SW480 (cell line): ENCODE data around the gene DISP2.

Experiments used
- DNase-seq: peaks from one replicate; pipeline ENCODE4 v3.0.0-alpha.2; 2016; ENCODE audit warnings: low spot score

DISP2 gene, protein sequence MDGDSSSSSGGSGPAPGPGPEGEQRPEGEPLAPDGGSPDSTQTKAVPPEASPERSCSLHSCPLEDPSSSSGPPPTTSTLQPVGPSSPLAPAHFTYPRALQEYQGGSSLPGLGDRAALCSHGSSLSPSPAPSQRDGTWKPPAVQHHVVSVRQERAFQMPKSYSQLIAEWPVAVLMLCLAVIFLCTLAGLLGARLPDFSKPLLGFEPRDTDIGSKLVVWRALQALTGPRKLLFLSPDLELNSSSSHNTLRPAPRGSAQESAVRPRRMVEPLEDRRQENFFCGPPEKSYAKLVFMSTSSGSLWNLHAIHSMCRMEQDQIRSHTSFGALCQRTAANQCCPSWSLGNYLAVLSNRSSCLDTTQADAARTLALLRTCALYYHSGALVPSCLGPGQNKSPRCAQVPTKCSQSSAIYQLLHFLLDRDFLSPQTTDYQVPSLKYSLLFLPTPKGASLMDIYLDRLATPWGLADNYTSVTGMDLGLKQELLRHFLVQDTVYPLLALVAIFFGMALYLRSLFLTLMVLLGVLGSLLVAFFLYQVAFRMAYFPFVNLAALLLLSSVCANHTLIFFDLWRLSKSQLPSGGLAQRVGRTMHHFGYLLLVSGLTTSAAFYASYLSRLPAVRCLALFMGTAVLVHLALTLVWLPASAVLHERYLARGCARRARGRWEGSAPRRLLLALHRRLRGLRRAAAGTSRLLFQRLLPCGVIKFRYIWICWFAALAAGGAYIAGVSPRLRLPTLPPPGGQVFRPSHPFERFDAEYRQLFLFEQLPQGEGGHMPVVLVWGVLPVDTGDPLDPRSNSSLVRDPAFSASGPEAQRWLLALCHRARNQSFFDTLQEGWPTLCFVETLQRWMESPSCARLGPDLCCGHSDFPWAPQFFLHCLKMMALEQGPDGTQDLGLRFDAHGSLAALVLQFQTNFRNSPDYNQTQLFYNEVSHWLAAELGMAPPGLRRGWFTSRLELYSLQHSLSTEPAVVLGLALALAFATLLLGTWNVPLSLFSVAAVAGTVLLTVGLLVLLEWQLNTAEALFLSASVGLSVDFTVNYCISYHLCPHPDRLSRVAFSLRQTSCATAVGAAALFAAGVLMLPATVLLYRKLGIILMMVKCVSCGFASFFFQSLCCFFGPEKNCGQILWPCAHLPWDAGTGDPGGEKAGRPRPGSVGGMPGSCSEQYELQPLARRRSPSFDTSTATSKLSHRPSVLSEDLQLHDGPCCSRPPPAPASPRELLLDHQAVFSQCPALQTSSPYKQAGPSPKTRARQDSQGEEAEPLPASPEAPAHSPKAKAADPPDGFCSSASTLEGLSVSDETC (N-terminal part only)

DNA sequence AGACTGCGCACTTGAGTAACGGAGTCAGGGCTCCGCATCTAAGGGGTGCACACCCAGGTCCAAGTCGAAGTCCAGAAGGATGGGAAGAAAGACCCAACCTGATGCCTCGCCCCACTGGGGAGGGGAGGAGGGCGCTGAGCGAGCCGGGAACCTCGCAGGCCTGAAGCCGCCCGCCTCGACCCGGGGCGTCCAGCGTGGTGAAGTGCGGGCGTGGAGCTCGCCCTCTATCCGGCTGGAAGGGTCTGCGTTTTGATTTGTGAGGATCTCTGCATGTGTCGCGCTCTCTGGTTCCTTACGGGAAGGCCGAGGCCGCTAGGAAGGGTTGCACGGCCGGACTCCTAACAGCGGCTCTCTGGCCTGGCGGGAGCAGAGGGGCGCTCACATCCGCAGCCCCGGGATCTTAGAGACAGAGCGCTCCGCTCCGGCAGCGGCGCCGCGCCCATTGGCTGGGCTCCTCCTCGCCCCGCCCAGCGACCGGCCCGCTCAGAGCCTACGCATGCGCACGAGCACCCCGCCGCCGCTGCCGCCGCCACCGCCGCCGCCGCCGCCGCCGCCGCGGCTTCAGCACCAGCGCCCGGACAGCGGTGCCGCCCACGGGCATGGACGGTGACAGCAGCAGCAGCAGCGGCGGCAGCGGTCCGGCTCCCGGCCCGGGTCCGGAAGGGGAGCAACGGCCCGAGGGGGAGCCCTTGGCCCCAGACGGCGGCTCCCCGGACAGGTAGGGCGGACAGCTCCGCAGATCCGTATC, at the start of gene DISP2:
Gene DISP2, plus strand, starts transcription at position 497 of the 748 bp plus-strand sequence. Its CDS starts 103 bp downstream, at position 600.
- peak; percentile 70 for DNase-seq

DNA sequence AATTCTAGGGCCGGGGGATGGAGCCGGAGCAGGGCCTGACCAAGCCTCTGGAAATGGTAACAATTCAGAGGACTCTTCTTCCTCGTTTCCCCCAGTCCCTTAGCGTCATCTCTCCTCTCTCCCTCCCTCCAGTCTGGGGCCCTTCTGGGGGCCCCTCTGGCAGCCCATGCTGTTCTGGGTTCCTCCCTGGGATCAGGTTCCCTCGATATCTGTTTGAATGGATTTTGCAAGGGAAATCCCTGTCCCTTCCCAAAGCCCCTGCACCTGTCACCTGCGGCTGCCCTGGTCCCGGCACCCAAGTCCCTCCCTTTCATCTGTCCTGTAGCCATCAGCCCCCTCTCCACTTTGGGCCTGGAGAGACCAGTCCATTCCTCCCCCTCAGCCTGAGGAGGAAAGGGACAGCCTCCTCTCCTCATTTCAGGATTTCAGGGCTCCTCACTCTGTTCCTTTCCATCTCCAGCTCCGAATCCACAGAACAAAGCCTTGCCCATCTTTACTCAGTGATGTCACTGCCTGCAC, 48.6 kb upstream of the DISP2 start:
- DNase-seq, result no peak

DNA sequence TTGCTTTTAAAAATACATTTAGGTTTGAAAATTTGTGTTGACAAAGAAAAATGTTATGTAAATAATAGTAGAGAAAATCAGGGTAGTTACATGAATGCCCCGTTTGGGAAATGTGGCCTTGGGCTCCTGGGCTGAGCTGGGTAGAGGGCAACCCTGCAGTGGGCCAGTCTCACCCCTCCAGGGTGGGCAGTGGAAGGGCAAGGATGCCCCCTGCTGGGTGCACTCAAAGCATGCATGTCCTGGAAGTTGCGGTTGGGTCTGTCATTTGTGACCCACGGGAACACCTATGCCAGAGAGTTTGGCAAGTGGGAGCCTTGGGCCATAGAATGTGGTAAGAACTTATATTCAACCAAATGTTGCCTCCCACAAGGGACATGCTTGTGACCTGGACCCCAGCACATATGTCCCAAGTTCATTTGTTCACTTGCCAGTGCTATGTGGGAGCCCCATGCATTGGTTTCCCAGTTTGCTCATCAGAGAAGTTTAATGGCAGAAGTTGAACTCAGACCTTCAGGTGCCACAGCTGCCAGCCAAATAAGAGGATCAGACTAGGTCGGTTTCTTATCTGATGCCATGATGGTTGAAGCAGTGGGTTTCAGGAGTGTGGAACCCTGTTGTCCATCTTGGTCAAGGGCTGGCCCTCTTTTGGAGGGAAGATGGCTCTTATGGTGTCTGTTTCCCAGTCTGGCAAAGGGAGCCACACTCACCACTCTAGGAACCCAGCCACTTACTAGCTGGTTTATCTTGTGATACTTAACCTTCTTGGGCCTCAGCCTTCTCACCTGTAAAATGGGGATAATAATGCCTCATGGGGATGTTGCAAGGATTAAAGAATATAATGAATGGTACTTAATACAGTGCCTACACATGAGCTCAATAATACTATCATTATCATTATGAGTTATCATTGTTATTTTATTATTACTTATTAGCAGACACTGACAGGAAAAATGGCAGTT, 47.7 kb upstream of the DISP2 start:
- DNase-seq, result peak; percentile 29

DNA sequence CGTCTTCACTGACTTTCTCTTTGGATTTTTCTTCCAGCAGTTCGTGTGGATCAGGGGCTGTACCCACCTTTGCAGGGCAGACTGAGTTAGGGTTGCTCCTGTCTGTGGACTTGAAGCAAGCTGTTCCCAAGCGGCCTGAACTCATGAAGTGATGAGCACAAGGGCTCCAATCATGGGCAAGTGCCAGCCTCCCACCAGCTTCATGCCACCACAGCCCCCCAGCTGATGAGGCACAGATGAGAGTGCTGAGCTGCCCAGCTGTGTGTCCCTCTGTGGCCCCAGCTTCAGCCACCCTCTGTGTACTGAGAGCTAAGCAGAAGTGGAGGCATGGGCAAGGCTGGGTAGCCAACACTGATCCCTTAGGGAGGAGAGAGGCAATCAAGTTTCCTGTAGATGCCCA, 47.0 kb upstream of the DISP2 start:
- no peak for DNase-seq

DNA sequence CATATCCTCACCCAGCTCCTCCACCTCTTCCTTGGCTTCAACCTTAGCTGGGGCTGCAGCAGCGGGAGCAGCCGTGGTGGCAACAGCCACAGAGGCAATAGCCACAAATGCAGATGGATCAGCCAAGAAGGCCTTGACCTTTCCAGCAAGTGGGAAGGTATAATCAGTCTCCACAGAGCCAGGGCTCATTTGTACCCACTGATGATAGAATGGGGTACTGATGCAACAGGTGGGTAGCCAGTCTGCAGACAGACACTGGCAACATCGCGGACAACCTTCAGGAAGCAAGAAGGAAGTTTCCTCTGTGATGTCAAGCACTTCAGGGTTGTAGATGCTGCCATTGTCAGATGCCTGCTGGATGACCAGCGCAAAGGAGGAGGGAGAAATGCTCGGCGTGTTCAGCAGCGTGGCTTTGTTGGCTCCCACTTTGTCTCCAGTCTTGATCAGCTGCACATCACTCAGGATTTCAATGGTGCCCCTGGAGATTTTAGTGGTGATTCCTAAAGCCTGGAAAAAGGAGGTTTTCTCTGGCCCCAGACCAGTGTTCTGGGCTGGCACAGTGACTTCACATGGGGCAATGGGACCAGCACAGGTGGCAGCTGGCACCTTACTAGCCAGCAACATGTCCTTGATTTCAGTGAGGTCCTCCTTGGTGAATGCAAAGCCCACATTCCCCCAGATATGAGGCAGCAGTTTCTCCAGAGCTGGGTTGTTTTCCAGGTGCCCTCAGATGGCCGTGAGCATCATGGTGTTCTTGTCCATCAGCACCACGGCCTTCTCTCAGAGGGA, 45.5 kb upstream of the DISP2 start:
- DNase-seq, result no peak

DNA sequence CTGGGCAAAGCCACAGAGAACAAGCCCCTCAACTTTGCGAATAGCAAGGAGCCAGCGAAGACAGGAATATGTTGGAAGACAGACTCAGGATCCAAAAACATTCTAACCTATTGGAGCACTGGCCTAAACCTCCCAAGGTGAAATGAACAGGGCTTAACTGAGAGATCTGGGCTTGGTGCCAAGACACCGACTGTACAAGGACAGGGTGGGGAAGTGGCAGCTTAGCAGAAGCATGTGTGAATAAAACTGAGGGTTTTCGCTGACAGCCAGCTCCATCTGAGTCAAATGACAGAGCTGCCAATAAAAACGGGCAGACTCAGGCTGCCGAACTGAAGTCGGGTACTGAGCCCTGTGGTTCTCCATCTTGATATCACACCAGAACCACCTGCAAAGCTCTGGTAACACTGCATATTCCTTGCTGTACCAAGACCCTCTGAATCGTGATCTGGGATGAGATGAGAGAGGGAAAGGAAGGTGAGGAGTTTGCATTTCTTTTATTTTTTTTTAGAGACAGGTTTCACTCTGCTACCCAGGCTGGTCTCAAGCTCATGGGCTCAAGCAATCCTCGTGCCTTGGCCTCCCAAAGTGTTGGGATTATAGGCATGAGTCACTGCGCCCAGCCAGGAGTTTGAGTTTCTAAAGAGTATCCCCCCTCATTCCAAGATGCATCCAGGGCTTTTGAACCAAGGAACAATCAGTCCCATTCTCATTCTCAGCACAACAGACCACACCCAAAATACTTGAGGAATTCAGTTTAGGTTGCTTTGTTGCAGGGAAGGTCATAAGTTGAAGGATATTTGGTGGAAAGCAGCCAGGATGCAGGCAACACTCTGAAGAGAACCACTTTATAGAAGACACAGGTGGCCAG, 44.3 kb upstream of the DISP2 start:
- DNase-seq, result peak; percentile 39

DNA sequence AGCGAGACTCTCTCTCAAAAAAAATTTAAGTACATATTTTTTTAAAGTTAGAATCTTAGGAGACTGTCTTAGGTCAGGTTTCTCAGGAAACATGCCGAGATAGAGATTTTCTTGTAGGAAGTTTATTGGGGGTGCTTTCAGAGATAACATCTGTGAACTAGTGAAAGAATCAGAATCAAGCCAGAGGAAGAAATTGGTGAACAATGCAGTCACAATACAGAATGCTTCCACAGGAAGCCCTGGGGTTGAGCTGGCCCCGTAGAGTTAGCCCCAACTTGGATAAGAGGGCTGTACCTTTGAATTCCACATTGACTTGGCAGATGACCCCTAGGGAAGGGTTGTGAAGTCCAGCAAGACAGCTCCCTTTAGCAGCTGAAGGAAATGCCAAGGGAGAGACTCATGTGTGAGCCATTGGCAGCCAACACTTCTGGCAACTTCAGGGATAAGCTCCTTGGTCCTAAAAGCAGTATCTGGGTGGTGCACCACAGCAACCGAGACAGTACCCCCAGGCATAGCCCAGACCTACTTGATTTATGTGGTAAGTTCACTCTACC, 43.2 kb upstream of the DISP2 start:
- no peak for DNase-seq

DNA sequence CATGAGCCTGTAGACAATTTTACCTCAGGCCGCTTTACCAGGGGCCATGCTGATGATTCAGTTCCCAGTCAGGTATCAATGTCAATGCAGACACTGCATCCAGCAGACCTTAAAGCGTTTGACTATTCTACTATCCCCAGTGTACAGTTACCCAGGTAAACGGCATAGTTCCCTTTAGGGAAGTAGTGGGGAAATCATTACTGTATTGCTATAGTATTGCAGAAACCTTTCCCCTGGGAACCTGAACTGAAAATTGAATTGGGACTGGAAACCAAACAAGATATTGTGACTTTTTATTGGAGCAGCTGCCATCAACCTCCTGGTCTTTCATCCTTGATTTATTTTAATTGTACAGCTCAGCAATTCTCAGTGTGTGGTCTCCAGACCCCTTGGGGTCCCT, 41.1 kb upstream of the DISP2 start:
- no peak for DNase-seq

DNA sequence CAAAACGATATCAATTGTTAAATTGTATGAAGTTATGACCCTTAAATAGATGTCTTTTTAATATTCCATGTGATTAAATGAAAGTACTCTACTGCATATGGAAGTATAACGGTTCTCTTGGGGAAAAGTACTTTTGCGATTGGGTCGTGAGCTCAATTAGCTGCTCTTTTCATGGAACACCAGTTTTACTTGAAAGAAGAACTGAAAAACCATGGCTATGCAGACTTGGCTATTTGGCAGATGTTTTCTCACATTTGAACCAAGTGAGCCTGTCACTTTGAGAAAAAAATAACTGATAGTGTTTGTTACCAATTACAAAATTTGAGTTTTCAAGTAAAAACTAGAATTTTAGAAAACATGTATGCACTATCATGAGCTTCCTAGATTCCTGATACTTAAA, 40.4 kb upstream of the DISP2 start:
- no peak for DNase-seq

DNA sequence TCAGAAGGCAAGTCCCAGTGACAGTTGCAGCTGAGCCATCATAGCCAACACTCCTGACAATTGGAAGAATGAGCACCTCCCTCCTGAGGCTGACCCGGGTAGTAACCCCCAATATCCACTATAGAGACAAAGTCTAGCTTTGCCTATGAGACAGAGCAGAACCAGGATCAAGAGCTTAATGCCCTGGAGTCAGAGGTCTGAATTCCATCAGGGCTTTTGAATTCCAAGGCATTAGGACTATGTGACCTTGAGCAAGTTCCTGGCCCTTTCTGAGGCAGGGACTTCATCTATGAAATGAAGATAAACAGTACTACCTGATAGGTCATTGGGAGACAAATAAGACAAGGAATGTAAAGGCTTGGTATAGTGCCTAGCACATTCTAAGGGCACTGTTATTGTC, 37.6 kb upstream of the DISP2 start:
- no peak for DNase-seq

DNA sequence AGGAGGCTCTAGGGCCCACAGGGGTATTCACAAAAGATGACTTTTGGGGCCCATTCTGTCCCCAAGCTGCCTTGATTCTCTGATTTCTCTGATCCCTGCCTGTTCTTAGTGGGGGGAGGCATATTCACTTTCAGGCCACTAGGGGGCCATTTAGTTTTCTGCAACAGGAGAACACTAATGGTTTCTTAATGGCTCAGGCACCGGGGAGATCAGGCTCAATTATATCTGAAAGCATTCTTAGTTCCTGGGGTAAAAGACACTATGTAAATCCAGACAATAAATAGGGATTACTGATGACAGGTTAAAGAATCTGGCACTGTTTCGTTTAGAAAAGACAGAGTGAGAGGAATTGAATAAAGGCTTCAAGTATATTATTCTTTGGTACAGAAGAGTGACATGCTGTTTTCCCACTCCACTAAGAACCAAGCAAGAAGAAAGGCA, 37.1 kb upstream of the DISP2 start:
- peak; percentile 67 for DNase-seq

DNA sequence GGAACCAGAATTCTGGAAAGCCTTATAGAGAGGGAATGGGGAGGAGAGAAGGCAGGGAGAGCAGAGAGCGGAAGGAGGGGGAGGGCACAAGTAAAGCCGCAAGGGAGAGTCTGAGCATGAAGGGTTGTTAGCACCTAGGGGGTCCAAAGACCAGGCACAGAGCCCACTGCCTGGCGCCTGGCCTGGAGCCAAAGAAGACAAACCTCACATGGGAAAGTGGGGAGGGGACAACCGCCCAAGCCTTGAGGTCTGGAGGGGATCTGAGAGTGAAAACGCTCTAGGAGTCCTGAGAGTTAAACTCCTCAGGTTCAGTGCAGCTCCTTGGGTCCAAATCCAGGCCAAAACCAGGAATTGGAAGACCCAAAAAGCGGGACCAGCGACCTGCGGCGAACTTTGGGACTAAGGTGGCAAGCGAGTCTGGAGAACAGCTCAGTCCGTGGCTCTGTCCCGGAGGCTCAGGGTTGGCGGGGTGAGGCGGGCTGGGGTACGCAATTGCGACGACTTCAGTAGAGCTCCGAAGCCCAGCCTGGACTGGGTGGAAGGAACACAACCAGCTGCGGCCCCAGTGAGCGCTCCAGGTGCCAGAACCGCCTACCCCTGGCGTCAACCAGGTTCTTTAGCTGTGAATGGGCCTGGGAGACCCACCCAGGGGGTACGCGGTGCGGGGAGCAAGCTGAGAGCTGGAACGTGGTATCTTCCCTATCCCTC, 35.3 kb upstream of the DISP2 start:
- DNase-seq, result no peak

DNA sequence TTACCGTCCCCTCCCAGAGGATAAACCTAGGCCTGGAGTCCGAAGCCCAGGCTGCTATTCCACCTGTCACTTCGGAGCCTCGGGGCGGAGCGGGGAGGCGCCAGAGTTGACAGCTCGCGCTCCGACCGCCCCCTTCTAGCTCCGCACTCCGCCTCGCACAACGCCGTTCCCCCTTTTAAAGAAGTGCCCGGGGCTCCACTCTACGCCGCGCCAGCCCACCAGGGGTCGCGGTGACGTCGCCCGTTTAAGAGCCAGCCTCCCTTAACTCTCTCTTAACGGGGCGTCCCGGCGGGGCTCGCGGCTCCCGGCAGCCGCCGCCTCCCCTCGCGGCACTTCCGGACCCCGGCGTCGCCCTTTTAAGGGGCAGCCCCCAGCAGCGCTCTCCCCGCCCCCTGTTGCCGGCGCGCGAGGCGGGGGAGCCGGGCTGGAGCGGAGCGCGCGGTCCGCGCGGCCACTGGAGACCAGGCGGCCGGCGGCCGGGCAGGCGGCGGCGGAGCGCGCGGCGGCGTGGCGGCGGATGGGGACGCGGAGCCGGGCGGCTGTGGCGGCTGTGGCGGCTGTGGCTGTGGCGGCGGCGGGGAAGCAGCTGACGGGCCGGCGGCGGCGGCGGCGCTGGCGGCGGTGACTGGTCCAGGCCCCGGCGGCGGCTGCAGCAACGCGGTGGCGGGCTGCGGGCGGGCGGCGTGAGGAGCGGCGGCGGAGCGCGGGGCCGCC, 34.6 kb upstream of the DISP2 start, which contains the start of gene INAFM2:
Gene INAFM2, plus strand, starts transcription at position 454 of the 714 bp plus-strand sequence. CDS start 364 bp downstream, outside the sequence.
- DNase-seq, result peak; percentile 90

DNA sequence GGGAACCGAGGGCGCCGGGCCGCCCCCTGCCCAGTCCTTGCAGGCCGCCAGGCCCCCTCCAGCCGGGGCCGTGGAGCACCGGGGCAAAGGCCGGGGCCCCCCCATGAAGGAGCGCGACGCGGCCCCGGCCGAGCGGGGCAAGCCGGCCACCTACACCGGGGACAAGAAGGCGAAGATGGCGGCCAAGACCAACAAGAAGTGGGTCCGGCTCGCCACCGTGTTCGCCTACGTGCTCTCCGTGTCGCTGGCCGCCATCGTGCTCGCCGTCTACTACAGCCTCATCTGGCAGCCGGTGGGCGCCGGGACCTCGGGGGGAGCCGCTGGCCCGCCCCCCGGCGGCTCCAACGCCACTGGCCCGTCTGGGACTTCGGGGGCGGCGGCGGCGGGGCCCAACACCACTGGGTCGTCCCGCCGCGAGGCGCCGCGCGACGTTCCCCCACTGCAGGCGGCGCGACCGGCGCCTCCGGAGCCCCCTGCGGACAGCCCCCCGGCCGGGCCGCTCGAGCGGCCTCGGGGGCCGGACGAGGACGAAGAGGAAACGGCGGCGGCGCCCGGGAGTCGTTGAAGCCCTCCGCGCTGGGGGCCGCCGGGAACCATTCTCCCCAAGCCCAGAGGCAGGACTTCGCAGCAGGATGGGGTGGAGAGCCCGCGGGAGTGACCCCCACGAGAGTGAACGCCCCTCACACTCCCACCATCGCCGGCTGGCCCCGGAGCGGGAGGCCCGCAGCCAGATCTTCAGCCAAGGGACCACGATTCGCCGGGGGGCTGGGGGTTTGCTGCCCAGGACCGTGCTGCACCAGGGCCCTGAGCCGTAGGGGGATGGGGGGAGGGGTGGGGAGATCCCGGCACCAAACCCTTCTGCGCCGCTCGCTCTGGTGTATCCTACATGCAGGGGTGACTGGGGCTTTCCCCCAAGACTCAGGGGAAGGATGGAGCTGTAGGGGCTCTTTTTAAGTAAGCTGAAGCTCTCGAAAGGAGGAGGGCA, 33.8 kb upstream of the DISP2 start:
- DNase-seq, result no peak

DNA sequence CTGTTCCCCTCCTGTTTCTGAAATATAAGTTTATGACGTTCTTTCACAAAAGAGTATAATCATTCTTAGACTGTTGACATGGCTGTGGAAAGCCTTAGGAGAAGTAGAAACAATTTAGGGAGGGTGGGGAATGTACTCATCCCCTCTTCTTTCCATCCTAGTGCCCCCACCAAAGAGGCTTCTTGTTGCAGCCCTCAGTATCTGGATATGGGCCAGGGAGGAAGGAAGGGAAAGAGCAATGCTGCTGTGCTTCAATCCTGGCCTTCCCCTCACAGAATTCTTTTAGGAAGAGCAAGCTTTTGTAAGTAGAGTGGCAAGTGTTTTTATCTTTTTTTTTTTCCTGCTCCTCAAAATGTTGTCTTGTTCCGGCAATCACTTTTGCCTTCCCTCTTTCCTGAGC, 32.8 kb upstream of the DISP2 start:
- DNase-seq, result no peak
